GM23338 (cell line): ENCODE results near the gene ZNF397. TPM values are rescaled to one million over a fixed set of nuclear protein-coding genes. Genes with fewer than 3 reads are reported as not detected.

Experiments
- ATAC-seq: fragments of 200-7000 bp; cut with Tn5 transposase; 3 replicates; pipeline ENCODE4 v1.9.1; 2020
- DNase-seq: peaks from one replicate; pipeline ENCODE4 v3.0.0-alpha.2; 2015; ENCODE audit warnings: low spot score
- H2AFZ ChIP-seq: fragments of 200-600 bp; sonication (generic); 2 replicates; pipeline ENCODE4 v1.8.0; 2016; ENCODE audit warnings: antibody characterized with exemption, mild to moderate bottlenecking, moderate library complexity
- H3F3A ChIP-seq: fragments of 200-600 bp; sonication (generic); replicated peaks from 2 replicates; pipeline ENCODE4 v1.8.0; 2017; ENCODE audit warnings: antibody characterized with exemption, mixed run types, low read depth
- H3K27ac ChIP-seq: fragments of 200-600 bp; sonication (generic); 2 replicates; pipeline ENCODE4 v1.6.1; 2016; ENCODE audit warnings: low read depth
- H3K27me3 ChIP-seq: fragments of 200-600 bp; sonication (generic); 2 replicates; pipeline ENCODE4 v1.8.0; 2016; ENCODE audit warnings: mild to moderate bottlenecking, mixed run types, moderate library complexity; ENCODE audit not compliant: insufficient read depth
- H3K36me3 ChIP-seq: fragments of 200-600 bp; sonication (generic); 2 replicates; pipeline ENCODE4 v1.8.0; 2016; ENCODE audit warnings: mild to moderate bottlenecking; ENCODE audit not compliant: insufficient read depth
- H3K4me1 ChIP-seq: fragments of 200-600 bp; sonication (generic); 2 replicates; pipeline ENCODE4 v1.8.0; 2016; ENCODE audit warnings: mild to moderate bottlenecking, moderate library complexity; ENCODE audit not compliant: insufficient read depth
- H3K4me2 ChIP-seq: fragments of 200-600 bp; sonication (generic); 2 replicates; pipeline ENCODE4 v1.7.1; 2017; ENCODE audit warnings: mixed run types
- H3K4me3 ChIP-seq: fragments of 200-600 bp; sonication (generic); 2 replicates; pipeline ENCODE4 v1.6.1; 2016; ENCODE audit warnings: mixed run types
- H3K79me2 ChIP-seq: fragments of 200-600 bp; sonication (generic); replicated peaks from 2 replicates; pipeline ENCODE4 v1.8.0; 2017; ENCODE audit warnings: mild to moderate bottlenecking; ENCODE audit not compliant: insufficient read depth
- H3K9me2 ChIP-seq: fragments of 200-600 bp; sonication (generic); 2 replicates; pipeline ENCODE4 v1.8.0; 2017; ENCODE audit not compliant: insufficient read depth
- H4K20me1 ChIP-seq: fragments of 200-600 bp; sonication (generic); replicated peaks from 2 replicates; pipeline ENCODE4 v1.8.0; 2017; ENCODE audit warnings: mild to moderate bottlenecking; ENCODE audit not compliant: insufficient read depth
- H3K27ac Mint-ChIP-seq: 2 replicates; pipeline ENCODE4 v1.8.0; 2020; ENCODE audit warnings: inconsistent platforms, mild to moderate bottlenecking, moderate library complexity, mixed read lengths
- H3K27me3 Mint-ChIP-seq: 3 replicates; pipeline ENCODE4 v1.8.0; 2022; ENCODE audit warnings: low read depth, mild to moderate bottlenecking, moderate library complexity, mixed read lengths, inconsistent platforms; ENCODE audit not compliant: insufficient read depth, poor library complexity
- H3K36me3 Mint-ChIP-seq: 3 replicates; pipeline ENCODE4 v1.8.0; 2021; ENCODE audit warnings: low read depth, mild to moderate bottlenecking, inconsistent platforms, moderate library complexity, mixed read lengths
- H3K4me1 Mint-ChIP-seq: 3 replicates; pipeline ENCODE4 v1.8.0; 2020; ENCODE audit warnings: mild to moderate bottlenecking, inconsistent platforms, mixed read lengths
- H3K4me3 Mint-ChIP-seq: 3 replicates; pipeline ENCODE4 v1.8.0; 2021; ENCODE audit warnings: moderate library complexity, mild to moderate bottlenecking, inconsistent platforms, mixed read lengths
- H3K9me3 Mint-ChIP-seq: 3 replicates; pipeline ENCODE4 v1.8.0; 2020; ENCODE audit warnings: moderate library complexity, mild to moderate bottlenecking, inconsistent platforms, mixed read lengths
- CREB1 ChIP-seq: fragments of 250-450 bp; sonication (Bioruptor Pico); IDR thresholded peaks from 2 replicates; pipeline ENCODE4 v1.5.0; 2020; ENCODE audit warnings: low read depth, mild to moderate bottlenecking, moderate library complexity
- CTCF ChIP-seq, 2 experiments: fragments of 200-600 bp in 1 of 2; sonication (generic) in 1 of 2; conservative IDR thresholded peaks; 2 replicates each; pipeline versions ENCODE4 v1.5.1 to v1.6.1; 2016 to 2017; ENCODE audit warnings: antibody characterized with exemption in 2 of 2, low read depth in 2 of 2, mild to moderate bottlenecking in 2 of 2, moderate library complexity in 1 of 2
- ETS1 ChIP-seq: IDR thresholded peaks from 2 replicates; pipeline ENCODE4 v1.6.1; 2016; ENCODE audit warnings: antibody characterized with exemption
- EZH2 ChIP-seq: fragments of 200-600 bp; sonication (generic); IDR thresholded peaks from one replicate; pipeline ENCODE4 v1.8.0; 2017; ENCODE audit warnings: antibody characterized with exemption, mild to moderate bottlenecking, low read depth; ENCODE audit not compliant: unreplicated experiment
- EZH2phosphoT487 ChIP-seq: fragments of 200-600 bp; sonication (generic); IDR thresholded peaks from one replicate; pipeline ENCODE4 v1.8.1; 2018; ENCODE audit warnings: antibody characterized with exemption; ENCODE audit not compliant: unreplicated experiment
- NANOG ChIP-seq: IDR thresholded peaks from 2 replicates; pipeline ENCODE4 v1.6.1; 2016; ENCODE audit warnings: antibody characterized with exemption, borderline replicate concordance
- STAT1 ChIP-seq: IDR thresholded peaks from one replicate; pipeline ENCODE4 v1.6.1; 2016; ENCODE audit warnings: antibody characterized with exemption; ENCODE audit not compliant: unreplicated experiment
- ZNF114 ChIP-seq: fragments of 250-450 bp; sonication (Bioruptor Pico); IDR thresholded peaks from 2 replicates; pipeline ENCODE4 v1.5.0; 2020; ENCODE audit warnings: mild to moderate bottlenecking, moderate library complexity
- ZNF331 ChIP-seq: fragments of 250-450 bp; sonication (Bioruptor Pico); IDR thresholded peaks from 2 replicates; pipeline ENCODE4 v1.5.0; 2020; ENCODE audit warnings: low read depth, mild to moderate bottlenecking, moderate library complexity
- polyA plus RNA-seq: library from polyadenylated mRNA; unstranded; fragments of >200 nt; fragmentation: Nextera tagmentation; extraction: Ambion mirVana; gene quantifications from 2 replicates; pipeline ENCODE4 v1.2.1, GENCODE V29; 2016
- total RNA-seq: library from RNA; depleted of rRNA; stranded (reverse); fragments of >200 nt; shearing (Covaris generic); gene quantifications from 2 replicates; pipeline ENCODE4 v1.2.3, GENCODE V29; 2014

ZNF397 gene
- total and polyA plus RNA-seq, 2 experiments from 2014 or later = 19.1 to 48.6 TPM

GRCh38 chr18:35192415-35192814, 48.4 kb upstream of the ZNF397 start (continued):
- TF ChIP-seq ETS1 (no peak), STAT1 (no peak)

GRCh38 chr18:35193316-35193715, 47.5 kb upstream of the ZNF397 start:
- peaks cover 2% of the 10 kb centered on the region for H3K27me3 Mint-ChIP-seq
- Histone ChIP-seq H3K4me2 (no peak overlapping the region), H3K27me3 (no peaks in the 10 kb centered on the region), H3K27ac (no peak overlapping the region), H3F3A (0 out of 2 replicates have a peak, but pooled peaks cover 9% of the 10 kb centered on the region), H3K79me2 (no peaks in the 10 kb centered on the region), H4K20me1 (no peaks in the 10 kb centered on the region), H3K36me3 (no peaks in the 10 kb centered on the region), H2AFZ (no peak overlapping the region; the same call in 1 of the 2 replicates), H3K9me2 (no peaks in the 10 kb centered on the region), H3K4me3 (no peak overlapping the region), H3K4me1 (peaks cover 48% of the 10 kb centered on the region)
- DNase-seq (no peak), ATAC-seq (no peak)
- H3K9me3 Mint-ChIP-seq = no peaks in the 10 kb centered on the region
- TF ChIP-seq CREB1 = no peak
- TF ChIP-seq ZNF331 (CRISPR knock-in tag) = no peak
- TF ChIP-seq ZNF114 (CRISPR knock-in tag) = no peak
- TF ChIP-seq STAT1 = no peak
- no peak for TF ChIP-seq EZH2
- no peak for TF ChIP-seq NANOG
- no peak for TF ChIP-seq EZH2phosphoT487
- no peak overlapping the region for H3K4me3 Mint-ChIP-seq
- H3K36me3 Mint-ChIP-seq = no peaks in the 10 kb centered on the region
- peaks cover 45% of the 10 kb centered on the region for H3K4me1 Mint-ChIP-seq
- no peak overlapping the region for H3K27ac Mint-ChIP-seq

- Histone ChIP-seq H3K4me1 (peaks cover 12% of the 10 kb centered on the region), H4K20me1 (no peaks in the 10 kb centered on the region), H2AFZ (0 out of 2 replicates have a peak overlapping the region, but pooled peaks have one; percentile 19), H3K4me2 (no peak overlapping the region), H3K27ac (no peak overlapping the region), H3K36me3 (no peaks in the 10 kb centered on the region), H3K27me3 (no peaks in the 10 kb centered on the region), H3F3A (no peaks in the 10 kb centered on the region), H3K9me2 (no peaks in the 10 kb centered on the region), H3K4me3 (no peak overlapping the region), H3K79me2 (no peaks in the 10 kb centered on the region)
- Mint-ChIP-seq H3K36me3 (no peaks in the 10 kb centered on the region), H3K27ac (no peak overlapping the region), H3K27me3 (peaks cover 2% of the 10 kb centered on the region), H3K4me3 (no peak overlapping the region), H3K9me3 (no peaks in the 10 kb centered on the region), H3K4me1 (peaks cover 13% of the 10 kb centered on the region)
- DNase-seq = no peak
- no peak for TF ChIP-seq CTCF (conservative IDR thresholded peaks at IDR 0.05; ENCODE audit: low read depth in 2 of 2)
- TF ChIP-seq NANOG = no peak
- ATAC-seq = no peak
Measured at GRCh38 chr18:35197296-35197695, 43.5 kb upstream of the ZNF397 start.
